CD4-positive, CD25-positive, alpha-beta regulatory T cell (primary cell): ENCODE results near the gene SPG21. TPM values are rescaled to one million over a fixed set of nuclear protein-coding genes. Genes with fewer than 3 reads are reported as not detected.

Source experiments
- ATAC-seq, 2 donors: fragments of 150-1000 bp; cut with Tn5 transposase; one replicate each; pipeline ENCODE4 v1.10.0; 2021; ENCODE audit warnings: low read depth in 2 of 2, moderate number of reproducible peaks in 2 of 2, moderate library complexity in 1 of 2
- DNase-seq, 3 donors: peaks; one replicate each; pipeline versions ENCODE4 v3.0.0 to v3.0.0-alpha.2; 2012 to 2022; ENCODE audit warnings: mixed read lengths in 1 of 3
- H3K27ac ChIP-seq: one replicate; pipeline ENCODE4 v1.7.0; 2013; ENCODE audit warnings: mild to moderate bottlenecking, low read length; ENCODE audit not compliant: insufficient read depth, poor library complexity, severe bottlenecking
- H3K27me3 ChIP-seq: one replicate; pipeline ENCODE4 v1.7.0; 2013; ENCODE audit warnings: low read length; ENCODE audit not compliant: control insufficient read depth, insufficient read depth
- H3K36me3 ChIP-seq: one replicate; pipeline ENCODE4 v1.7.0; 2013; ENCODE audit warnings: mild to moderate bottlenecking, low read length, moderate library complexity; ENCODE audit not compliant: control insufficient read depth, insufficient read depth
- H3K4me1 ChIP-seq: 2 replicates; pipeline ENCODE4 v1.7.0; 2013; ENCODE audit warnings: mild to moderate bottlenecking, low read length; ENCODE audit not compliant: insufficient read depth, control insufficient read depth, poor library complexity, severe bottlenecking
- H3K4me3 ChIP-seq: one replicate; pipeline ENCODE4 v1.7.0; 2013; ENCODE audit warnings: low read depth, mild to moderate bottlenecking, low read length, moderate library complexity
- H3K9me3 ChIP-seq, 2 experiments: 1 replicate in 1 of 2; 2 replicates in 1 of 2; pipeline ENCODE4 v1.7.0; 2013; ENCODE audit warnings: low read length in 2 of 2, mild to moderate bottlenecking in 1 of 2, moderate library complexity in 1 of 2; ENCODE audit not compliant: control insufficient read depth in 2 of 2
- H3K27ac Mint-ChIP-seq, 3 donors: one replicate each; pipeline ENCODE4 v1.8.0; 2020 to 2022; ENCODE audit warnings: mild to moderate bottlenecking in 3 of 3, mixed read lengths in 3 of 3, moderate library complexity in 2 of 3
- H3K27me3 Mint-ChIP-seq: one replicate; pipeline ENCODE4 v1.8.0; 2022; ENCODE audit warnings: mild to moderate bottlenecking, mixed read lengths
- H3K36me3 Mint-ChIP-seq: one replicate; pipeline ENCODE4 v1.8.0; 2020; ENCODE audit warnings: mixed read lengths
- H3K4me1 Mint-ChIP-seq, 4 donors: one replicate each; pipeline ENCODE4 v1.8.0; 2020 to 2022; ENCODE audit warnings: mixed read lengths in 4 of 4, mild to moderate bottlenecking in 1 of 4
- H3K4me3 Mint-ChIP-seq, 4 donors: one replicate each; pipeline ENCODE4 v1.8.0; 2020 to 2022; ENCODE audit warnings: mild to moderate bottlenecking in 4 of 4, mixed read lengths in 4 of 4, moderate library complexity in 3 of 4
- H3K9me3 Mint-ChIP-seq, 7 donors: one replicate each; pipeline ENCODE4 v1.8.0; 2020 to 2022; ENCODE audit warnings: mixed read lengths in 7 of 7, mild to moderate bottlenecking in 3 of 7, moderate library complexity in 2 of 7
- polyA plus RNA-seq, 4 donors: library from polyadenylated mRNA; unstranded; fragments of 300-500 nt; fragmentation: Illumina TruSeq; gene quantifications; one replicate each; pipeline ENCODE4 v1.2.3, GENCODE V29; 2021
- total RNA-seq: library from RNA; stranded (reverse); gene quantifications from one replicate; pipeline ENCODE4 v1.2.3, GENCODE V29; 2022

SPG21 gene
- total and polyA plus RNA-seq, 5 donors from 2014 or later, result 46.9 to 146 (median 130) TPM

DNA sequence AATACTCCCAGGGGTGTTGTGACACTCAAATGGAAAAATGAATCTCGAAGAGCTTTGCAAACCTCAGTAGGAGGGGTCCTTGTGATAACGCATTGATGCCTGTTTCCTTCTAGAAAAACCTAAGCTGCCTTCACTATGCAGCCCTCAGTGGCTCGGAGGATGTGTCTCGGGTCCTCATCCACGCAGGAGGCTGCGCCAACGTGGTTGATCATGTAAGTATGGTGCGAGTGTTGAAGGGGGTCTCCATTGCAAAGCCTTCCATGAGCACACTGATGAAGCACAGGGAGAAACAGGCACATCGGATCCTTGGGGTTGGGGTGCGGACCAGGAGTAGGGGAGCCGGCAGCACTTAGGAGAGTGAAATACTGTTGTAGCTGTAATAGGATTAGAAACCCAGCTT is 55.7 kb downstream of the SPG21 start:
- Mint-ChIP-seq H3K4me1 (peaks cover 0 to 3% (median 0%) of the 10 kb centered on the region in 4 donors), H3K4me3 (no peak overlapping the region), H3K36me3 (peaks cover 32% of the 10 kb centered on the region), H3K27me3 (no peaks in the 10 kb centered on the region), H3K9me3 (no peaks in the 10 kb centered on the region), H3K27ac (no peak overlapping the region)
- ATAC-seq (no peak), DNase-seq (no peak)
- H3K9me3 ChIP-seq, result no peaks in the 10 kb centered on the region
- no peaks in the 10 kb centered on the region for H3K27me3 ChIP-seq
- no peaks in the 10 kb centered on the region for H3K4me1 ChIP-seq
- no peak overlapping the region for H3K27ac ChIP-seq
- no peaks in the 10 kb centered on the region for H3K36me3 ChIP-seq
- no peak overlapping the region for H3K4me3 ChIP-seq

DNA sequence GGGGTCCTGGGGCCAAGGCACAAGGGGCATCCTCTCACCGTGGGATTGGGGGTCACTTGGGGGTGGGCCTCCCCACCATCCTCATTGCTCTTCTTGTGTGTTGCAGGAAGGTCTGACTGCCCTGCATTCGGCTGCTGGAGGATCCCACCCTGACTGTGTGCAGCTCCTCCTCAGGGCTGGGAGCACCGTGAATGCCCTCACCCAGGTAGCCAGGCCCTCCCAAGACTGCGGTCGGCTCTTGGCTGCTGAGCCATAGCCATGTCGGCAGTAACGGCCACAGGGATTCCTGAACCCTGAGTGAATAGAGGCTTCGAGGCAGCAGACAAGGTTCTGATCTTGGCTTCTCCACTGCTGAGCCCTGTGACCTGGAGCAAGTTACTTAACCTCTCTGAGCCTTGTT is 58.3 kb downstream of the SPG21 start:
- DNase-seq (no peak), ATAC-seq (no peak)
- Mint-ChIP-seq H3K9me3 (no peaks in the 10 kb centered on the region), H3K4me3 (no peak overlapping the region), H3K27me3 (no peaks in the 10 kb centered on the region), H3K27ac (peak overlapping the region in 1 of 3 donors; percentile 47), H3K36me3 (peaks cover 29% of the 10 kb centered on the region), H3K4me1 (peaks cover 0 to 3% (median 1%) of the 10 kb centered on the region in 4 donors)
- Histone ChIP-seq H3K36me3 (no peaks in the 10 kb centered on the region), H3K4me3 (no peak overlapping the region), H3K27ac (no peak overlapping the region), H3K9me3 (no peaks in the 10 kb centered on the region), H3K4me1 (no peaks in the 10 kb centered on the region), H3K27me3 (no peaks in the 10 kb centered on the region)

DNA sequence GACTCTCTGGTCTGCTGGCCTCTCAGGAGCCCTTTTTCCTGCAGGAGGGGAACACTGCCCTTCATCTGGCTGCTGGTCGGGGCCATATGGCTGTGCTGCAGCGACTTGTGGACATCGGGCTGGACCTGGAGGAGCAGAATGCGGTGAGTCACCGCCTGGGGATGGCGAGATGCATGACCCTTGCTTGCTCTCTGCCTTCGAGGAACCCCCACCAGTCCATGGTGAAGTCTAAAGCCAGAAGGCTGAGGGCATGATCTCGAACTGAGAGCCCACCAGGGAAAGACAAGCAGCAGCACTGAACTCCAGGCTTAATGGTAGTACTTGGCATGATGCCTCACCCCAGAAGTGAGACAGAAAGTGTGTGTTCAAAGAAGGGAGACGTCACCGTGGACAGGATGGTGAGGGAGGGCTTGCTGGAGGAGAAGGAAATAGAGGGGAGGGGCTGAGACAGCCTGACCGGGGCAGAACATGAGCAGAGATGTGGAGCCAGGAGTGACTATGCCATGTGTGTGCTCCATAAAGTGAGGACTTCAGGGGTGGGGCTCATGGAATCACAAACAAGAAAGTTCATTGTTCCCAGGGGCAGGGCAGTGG is 58.8 kb downstream of the SPG21 start:
- Histone ChIP-seq H3K27me3 (no peaks in the 10 kb centered on the region), H3K36me3 (no peaks in the 10 kb centered on the region), H3K4me1 (no peaks in the 10 kb centered on the region), H3K27ac (no peak overlapping the region), H3K9me3 (no peaks in the 10 kb centered on the region), H3K4me3 (no peak overlapping the region)
- H3K27ac Mint-ChIP-seq, result peak overlapping the region in 1 of 3 donors; percentile 47
- ATAC-seq (no peak), DNase-seq (no peak)
- H3K9me3 Mint-ChIP-seq, result no peaks in the 10 kb centered on the region
- H3K27me3 Mint-ChIP-seq, result no peaks in the 10 kb centered on the region
- H3K4me3 Mint-ChIP-seq, result no peak overlapping the region
- H3K36me3 Mint-ChIP-seq, result peaks cover 35% of the 10 kb centered on the region
- H3K4me1 Mint-ChIP-seq, result peaks cover 0 to 3% (median 1%) of the 10 kb centered on the region in 4 donors

- Mint-ChIP-seq H3K36me3 (peaks cover 39% of the 10 kb centered on the region), H3K9me3 (no peaks in the 10 kb centered on the region), H3K27ac (peak overlapping the region in 1 of 3 donors; percentile 66), H3K4me3 (no peak overlapping the region), H3K4me1 (peaks cover 0 to 5% (median 4%) of the 10 kb centered on the region in 4 donors), H3K27me3 (no peaks in the 10 kb centered on the region)
- no peak overlapping the region for H3K4me3 ChIP-seq
- no peaks in the 10 kb centered on the region for H3K27me3 ChIP-seq
- H3K27ac ChIP-seq, result no peak overlapping the region
- no peaks in the 10 kb centered on the region for H3K4me1 ChIP-seq
- H3K9me3 ChIP-seq, result no peaks in the 10 kb centered on the region
- no peaks in the 10 kb centered on the region for H3K36me3 ChIP-seq
- ATAC-seq (no peak), DNase-seq (no peak)
These were observed 59.6 kb downstream of the SPG21 start for GRCh38 chr15:64930019-64930652.

GRCh38 chr15:64928626-64929220 is 61.0 kb downstream of the SPG21 start:
- no peaks in the 10 kb centered on the region for H3K9me3 Mint-ChIP-seq
- DNase-seq (no peak), ATAC-seq (no peak)
- no peaks in the 10 kb centered on the region for H3K27me3 Mint-ChIP-seq
- Histone ChIP-seq H3K27me3 (no peaks in the 10 kb centered on the region), H3K36me3 (no peaks in the 10 kb centered on the region), H3K4me3 (no peak overlapping the region), H3K27ac (no peak overlapping the region), H3K4me1 (no peaks in the 10 kb centered on the region), H3K9me3 (no peaks in the 10 kb centered on the region)
- no peak overlapping the region for H3K27ac Mint-ChIP-seq
- H3K4me1 Mint-ChIP-seq, result peaks cover 0 to 5% (median 4%) of the 10 kb centered on the region in 4 donors
- H3K4me3 Mint-ChIP-seq, result no peak overlapping the region
- H3K36me3 Mint-ChIP-seq, result peaks cover 31% of the 10 kb centered on the region

- Mint-ChIP-seq H3K27me3 (no peaks in the 10 kb centered on the region), H3K36me3 (peaks cover 29% of the 10 kb centered on the region), H3K27ac (peak overlapping the region in 1 of 3 donors; percentile 51), H3K4me1 (peaks cover 0 to 5% (median 4%) of the 10 kb centered on the region in 4 donors), H3K9me3 (no peaks in the 10 kb centered on the region), H3K4me3 (no peak overlapping the region)
- no peaks in the 10 kb centered on the region for H3K4me1 ChIP-seq
- no peak for DNase-seq
- H3K27ac ChIP-seq, result no peak overlapping the region
- no peaks in the 10 kb centered on the region for H3K9me3 ChIP-seq
- ATAC-seq, result no peak
- H3K27me3 ChIP-seq, result no peaks in the 10 kb centered on the region
- H3K4me3 ChIP-seq, result no peak overlapping the region
- no peaks in the 10 kb centered on the region for H3K36me3 ChIP-seq
These were observed 63.1 kb downstream of the SPG21 start for GRCh38 chr15:64926661-64927060.

DNA sequence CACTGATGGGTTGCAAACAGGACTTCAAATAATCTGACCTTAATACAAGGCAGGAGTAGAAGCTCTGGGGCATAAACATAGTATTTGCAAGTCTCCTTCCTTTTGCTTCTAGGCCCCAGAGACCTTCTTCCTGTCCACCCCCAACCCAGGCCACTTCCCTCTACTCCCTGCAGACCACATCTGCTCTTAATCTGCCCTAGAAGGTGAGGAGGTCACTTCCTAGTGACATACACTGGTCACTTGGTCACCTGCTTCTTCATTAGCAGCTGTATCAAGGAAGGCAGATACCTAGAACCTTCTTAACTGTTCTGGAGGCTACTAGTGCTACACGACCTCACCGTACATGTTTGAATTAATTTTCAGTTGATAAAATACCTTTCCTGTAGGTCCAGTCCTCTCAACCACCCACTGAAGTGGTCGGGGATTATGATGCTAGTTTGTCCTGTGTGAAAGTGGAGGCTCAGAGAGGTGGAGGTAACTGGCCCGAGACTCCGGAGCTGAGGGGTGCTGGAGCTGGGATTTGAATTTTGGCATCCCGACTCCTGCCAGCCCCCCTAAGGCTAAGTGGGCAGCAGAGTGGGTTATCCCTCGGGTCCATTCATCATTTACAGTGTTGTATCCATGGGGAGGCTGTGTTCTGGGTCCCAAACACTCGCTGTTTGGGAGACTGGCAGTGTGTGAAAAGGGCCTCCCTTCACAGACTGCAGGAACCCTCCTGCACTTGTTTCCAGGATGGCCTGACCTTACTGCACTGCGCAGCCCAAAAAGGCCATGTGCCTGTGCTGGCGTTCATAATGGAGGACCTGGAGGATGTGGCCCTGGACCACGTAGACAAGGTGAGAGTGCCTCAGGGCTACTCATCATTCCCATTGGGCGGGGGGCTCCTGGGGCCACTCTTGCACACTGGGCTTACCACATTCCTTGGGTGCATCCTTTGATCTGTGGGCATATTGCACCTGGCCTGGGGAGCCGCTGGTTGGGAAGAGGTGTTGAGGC is 64.1 kb downstream of the SPG21 start:
- Histone ChIP-seq H3K27me3 (no peaks in the 10 kb centered on the region), H3K4me1 (no peaks in the 10 kb centered on the region), H3K27ac (no peak overlapping the region), H3K36me3 (no peaks in the 10 kb centered on the region), H3K4me3 (no peak overlapping the region), H3K9me3 (no peaks in the 10 kb centered on the region)
- H3K27ac Mint-ChIP-seq, result no peak overlapping the region
- no peak for ATAC-seq
- peaks cover 23% of the 10 kb centered on the region for H3K36me3 Mint-ChIP-seq
- peaks cover 0 to 5% (median 4%) of the 10 kb centered on the region in 4 donors for H3K4me1 Mint-ChIP-seq
- H3K27me3 Mint-ChIP-seq, result no peaks in the 10 kb centered on the region
- DNase-seq, result no peak
- no peaks in the 10 kb centered on the region for H3K9me3 Mint-ChIP-seq
- H3K4me3 Mint-ChIP-seq, result peak overlapping the region in 1 of 4 donors; percentile 28
